Retinal pigment epithelial cell (primary cell): ENCODE data around the gene ZXDC.

ENCODE experiments used
- DNase-seq: peaks from one replicate; pipeline ENCODE4 v3.0.0-alpha.2; 2010; ENCODE audit warnings: low read depth
- H3K4me3 ChIP-seq: 2 replicates; pipeline ENCODE4 v1.5.1; 2011; ENCODE audit warnings: mild to moderate bottlenecking, low read length, control low read depth, moderate library complexity
- CTCF ChIP-seq: conservative IDR thresholded peaks from 2 replicates; pipeline ENCODE4 v1.5.1; 2011; ENCODE audit warnings: low read depth, low read length, control low read depth, inconsistent platforms

The ZXDC gene

GRCh38 chr3:126519506-126520455 is 44.1 kb upstream of the ZXDC start:
- no peak overlapping the region for H3K4me3 ChIP-seq
- no peak for TF ChIP-seq CTCF
- DNase-seq = no peak

- DNase-seq = no peak
- TF ChIP-seq CTCF = no peak
- H3K4me3 ChIP-seq = no peak overlapping the region
These were observed 43.1 kb upstream of the ZXDC start for GRCh38 chr3:126518779-126519177.

- no peak for TF ChIP-seq CTCF
These were observed 42.5 kb upstream of the ZXDC start for GRCh38 chr3:126517986-126518778.

GRCh38 chr3:126517291-126517951 is 41.7 kb upstream of the ZXDC start, which contains the start of gene UROC1:
UROC1 (minus strand) TSS chr3:126517773; CDS start chr3:126517719, 54 bp downstream.
- TF ChIP-seq CTCF = no peak
- no peak within 1 kb of the TSS for H3K4me3 ChIP-seq
- no peak for DNase-seq

More at GRCh38 chr3:126517986-126518778, 42.5 kb upstream of the ZXDC start:
- H3K4me3 ChIP-seq = no peak overlapping the region
- DNase-seq = no peak

- no peak for DNase-seq
- no peak for TF ChIP-seq CTCF
These were observed 41.2 kb upstream of the ZXDC start for GRCh38 chr3:126516936-126517290.

GRCh38 chr3:126516152-126516935 is 40.7 kb upstream of the ZXDC start:
- TF ChIP-seq CTCF = no peak
- no peak for DNase-seq
- H3K4me3 ChIP-seq = no peak overlapping the region

More at GRCh38 chr3:126516936-126517290, 41.2 kb upstream of the ZXDC start:
- no peak overlapping the region for H3K4me3 ChIP-seq
